Upper lobe of left lung (tissue), 6 donors: ENCODE results near the gene ARFGAP2. TPM values are rescaled to one million over a fixed set of nuclear protein-coding genes. Genes with fewer than 3 reads are reported as not detected.
A peak's percentile ranks its signal among the peaks of the same experiment; 100 is the strongest.

Experiments used
- ATAC-seq, 2 donors: fragments of 200-7000 bp; cut with Tn5 transposase; one replicate each; pipeline ENCODE4 v1.9.1; 2022; ENCODE audit warnings: mild to moderate bottlenecking in 2 of 2, moderate library complexity in 2 of 2; ENCODE audit not compliant: low FRiP score in 2 of 2
- DNase-seq, 2 donors: peaks; one replicate each; pipeline ENCODE4 v3.0.0-alpha.2; 2019 to 2020
- H3K27ac ChIP-seq, 4 donors: fragments of 200-600 bp; sonication (generic); one replicate each; pipeline ENCODE4 v1.5.1; 2016 to 2019
- H3K27me3 ChIP-seq, 4 donors: fragments of 200-600 bp; sonication (generic); one replicate each; pipeline ENCODE4 v1.5.1; 2017 to 2019
- H3K36me3 ChIP-seq, 4 donors: fragments of 200-600 bp; sonication (generic); one replicate each; pipeline ENCODE4 v1.5.1; 2016 to 2019
- H3K4me1 ChIP-seq, 4 donors: fragments of 200-600 bp; sonication (generic); one replicate each; pipeline ENCODE4 v1.5.1; 2018 to 2019
- H3K4me3 ChIP-seq, 4 donors: fragments of 200-600 bp; sonication (generic); one replicate each; pipeline ENCODE4 v1.5.1; 2017 to 2019; ENCODE audit warnings: mild to moderate bottlenecking in 2 of 4, moderate library complexity in 1 of 4
- H3K9me3 ChIP-seq, 4 donors: fragments of 200-600 bp; sonication (generic); one replicate each; pipeline ENCODE4 v1.5.1; 2018 to 2019
- CTCF ChIP-seq, 6 experiments: fragments of 450-650 bp in 4 of 6; fragments of 200-600 bp in 2 of 6; sonication (generic) in 2 of 6; IDR thresholded peaks; one replicate each; pipeline ENCODE4 v1.5.1; 2016 to 2019; ENCODE audit warnings: antibody characterized with exemption in 6 of 6
- EP300 ChIP-seq, 4 donors: sonication (generic); formaldehyde crosslinking; IDR thresholded peaks; one replicate each; pipeline ENCODE4 v1.5.1; 2017; ENCODE audit warnings: antibody characterized with exemption in 4 of 4, control low read depth in 2 of 4
- POLR2A ChIP-seq, 4 donors: fragments of 450-650 bp; IDR thresholded peaks; one replicate each; pipeline ENCODE4 v1.5.1; 2016 to 2017; ENCODE audit warnings: antibody characterized with exemption in 4 of 4, mild to moderate bottlenecking in 2 of 4
- POLR2AphosphoS5 ChIP-seq, 2 donors: sonication (generic); formaldehyde crosslinking; IDR thresholded peaks; one replicate each; pipeline ENCODE4 v1.5.1; 2017; ENCODE audit warnings: antibody characterized with exemption in 2 of 2
- WGBS, 2 donors: methylation state at CpG; one replicate each; pipeline ENCODE4 v1.1.5; 2017 to 2018; 5-methylcytosine and 5-hydroxymethylcytosine counted together
- total RNA-seq, 6 donors: library from RNA; depleted of rRNA in 4 of 6; stranded (reverse); fragments of >200 nt in 4 of 6; gene quantifications; one replicate each; pipeline versions ENCODE4 v1.1.0 to v1.2.1, GENCODE V29; 2016 to 2021
- donor health status: DM: no; HTN: no; CAD: no; lungs with moderate emphysema.
- donor health status: DM: no; HTN: yes; CAD: no; lungs with severe emphysema.

Gene ARFGAP2
- total RNA-seq, 6 donors from 2014 or later: 93.6 to 257 (median 110) TPM

- Histone ChIP-seq H3K36me3 (peaks cover 37 to 55% (median 50%) of the 10 kb centered on the region in 4 donors), H3K9me3 (no peaks in the 10 kb centered on the region), H3K4me1 (peaks cover 0 to 7% (median 2%) of the 10 kb centered on the region in 4 donors), H3K27ac (no peak overlapping the region), H3K4me3 (no peak overlapping the region), H3K27me3 (no peaks in the 10 kb centered on the region)
- WGBS, 2 donors: 56 to 77% methylated on average over 3 of the region's 3 CpGs
- TF ChIP-seq CTCF (IDR thresholded peaks at IDR 0.05): no peak
- no peak for TF ChIP-seq POLR2AphosphoS5 (IDR thresholded peaks at IDR 0.05)
- no peak for TF ChIP-seq EP300 (IDR thresholded peaks at IDR 0.05)
- no peak for TF ChIP-seq POLR2A (IDR thresholded peaks at IDR 0.05)
- ATAC-seq (no peak), DNase-seq (no peak)
Measured at GRCh38 chr11:47163193-47163592, 13.5 kb downstream of the ARFGAP2 start.

GRCh38 chr11:47162426-47162825 lies 14.3 kb downstream of the ARFGAP2 start:
- TF ChIP-seq POLR2AphosphoS5 (IDR thresholded peaks at IDR 0.05) (no peak), POLR2A (IDR thresholded peaks at IDR 0.05) (no peak), EP300 (IDR thresholded peaks at IDR 0.05) (no peak), CTCF (IDR thresholded peaks at IDR 0.05) (no peak)
- Histone ChIP-seq H3K4me3 (no peak overlapping the region), H3K4me1 (peaks cover 0 to 7% (median 2%) of the 10 kb centered on the region in 4 donors), H3K9me3 (no peaks in the 10 kb centered on the region), H3K36me3 (peaks cover 30 to 53% (median 43%) of the 10 kb centered on the region in 4 donors), H3K27me3 (no peaks in the 10 kb centered on the region), H3K27ac (no peak overlapping the region)
- ATAC-seq: no peak
- WGBS, 2 donors: 65 to 72% methylated on average over 5 of the region's 5 CpGs
- DNase-seq: no peak

GRCh38 chr11:47161890-47162289 lies 14.8 kb downstream of the ARFGAP2 start:
- peaks cover 24 to 47% (median 38%) of the 10 kb centered on the region in 4 donors for H3K36me3 ChIP-seq
- no peak for TF ChIP-seq EP300 (IDR thresholded peaks at IDR 0.05)
- no peak for TF ChIP-seq POLR2AphosphoS5 (IDR thresholded peaks at IDR 0.05)
- TF ChIP-seq POLR2A (IDR thresholded peaks at IDR 0.05): no peak
- TF ChIP-seq CTCF (IDR thresholded peaks at IDR 0.05): no peak
- no peak overlapping the region for H3K27ac ChIP-seq
- no peak for DNase-seq
- WGBS, 2 donors: 53 to 64% methylated on average over 4 to 9 of the region's 9 CpGs
- no peak overlapping the region for H3K4me3 ChIP-seq
- no peaks in the 10 kb centered on the region for H3K27me3 ChIP-seq
- H3K4me1 ChIP-seq: peaks cover 0 to 7% (median 2%) of the 10 kb centered on the region in 4 donors
- no peaks in the 10 kb centered on the region for H3K9me3 ChIP-seq
- no peak for ATAC-seq

DNA sequence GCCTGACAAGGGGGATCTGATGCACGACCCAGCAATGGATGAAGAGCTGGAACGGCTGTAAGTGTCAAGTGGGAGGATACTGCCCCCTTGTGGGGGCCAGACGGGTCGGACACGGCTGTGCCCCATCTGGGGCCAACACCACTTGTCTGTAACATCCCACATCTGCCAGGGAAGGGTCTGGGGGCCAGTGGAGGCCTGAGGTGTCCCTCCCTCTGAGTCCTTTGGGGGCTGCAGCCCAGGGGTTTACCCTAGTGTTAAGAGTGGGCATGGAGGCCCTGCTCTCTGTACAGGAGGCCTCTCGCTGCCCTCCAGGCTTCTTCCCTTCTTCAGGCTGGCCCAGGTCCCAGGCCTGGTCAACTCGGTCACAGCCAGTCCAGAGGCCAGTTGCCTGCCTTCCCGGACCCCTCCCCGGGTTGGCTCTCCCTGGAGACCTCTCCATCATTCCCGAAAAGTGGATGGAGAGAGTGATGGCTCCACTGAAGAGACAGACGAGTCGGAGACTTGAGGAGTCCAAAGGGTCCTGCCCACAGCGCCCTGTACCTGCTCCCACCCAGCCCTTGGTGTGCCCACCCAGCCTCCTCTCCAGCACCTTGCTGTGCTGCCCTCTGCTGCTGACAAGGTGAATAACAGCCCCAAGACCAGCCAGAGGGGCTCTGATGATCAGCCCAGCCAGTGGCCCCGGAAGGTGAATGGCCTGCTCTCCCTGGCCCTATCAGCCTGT lies 15.4 kb downstream of the ARFGAP2 start:
- Histone ChIP-seq H3K36me3 (peaks cover 18 to 45% (median 35%) of the 10 kb centered on the region in 4 donors), H3K27me3 (no peaks in the 10 kb centered on the region), H3K27ac (no peak overlapping the region), H3K4me3 (no peak overlapping the region), H3K9me3 (no peaks in the 10 kb centered on the region), H3K4me1 (peaks cover 0 to 7% (median 2%) of the 10 kb centered on the region in 4 donors)
- TF ChIP-seq CTCF (IDR thresholded peaks at IDR 0.05): peak; percentile 43 to 66 (median 54)
- TF ChIP-seq POLR2AphosphoS5 (IDR thresholded peaks at IDR 0.05): no peak
- TF ChIP-seq POLR2A (IDR thresholded peaks at IDR 0.05): peak in 1 of 4 donors; percentile 16
- DNase-seq (peak; percentile 43 to 58), ATAC-seq (peak; percentile 62 to 89)
- 58% methylated on average over 14 of the region's 14 CpGs; no CpG with 5 or more reads in 1 of the 2 donors for WGBS, 2 donors
